B cell (primary cell): ENCODE measurements around the gene KCTD13. TPM values are rescaled to one million over a fixed set of nuclear protein-coding genes. Genes with fewer than 3 reads are reported as not detected.

Experiments used
- ATAC-seq: fragments of 200-7000 bp; cut with Tn5 transposase; one replicate; pipeline ENCODE4 v1.10.0; 2021; ENCODE audit warnings: low read depth, mild to moderate bottlenecking, moderate number of reproducible peaks, moderate library complexity
- CTCF ChIA-PET: fragments of 350-600 bp; sonication (Branson Sonifier 250); formaldehyde crosslinking; loops from one replicate; lab custom pipeline; 2021; ENCODE audit warnings: antibody characterized with exemption, inconsistent platforms; lab: Charles Lee
- POLR2A ChIA-PET: fragments of 350-600 bp; sonication (Branson Sonifier 250); formaldehyde crosslinking; loops from one replicate; lab custom pipeline; 2021; ENCODE audit warnings: antibody characterized with exemption; lab: Charles Lee
- DNase-seq: peaks from one replicate; pipeline ENCODE4 v3.0.0; 2013
- H2AFZ ChIP-seq: 2 replicates; pipeline ENCODE4 v1.6.1; 2012; ENCODE audit warnings: mild to moderate bottlenecking, low read depth, low read length; ENCODE audit not compliant: insufficient read depth, poor library complexity, severe bottlenecking
- H3K27ac ChIP-seq, 2 donors: 1 replicate in 1 of 2; 2 replicates in 1 of 2; pipeline ENCODE4 v1.5.1; 2012 to 2013; ENCODE audit warnings: low read length in 2 of 2, mild to moderate bottlenecking in 2 of 2, moderate library complexity in 1 of 2
- H3K27me3 ChIP-seq, 4 experiments: fragments of 200-600 bp in 1 of 4; sonication (generic) in 1 of 4; replicated peaks in 1 of 4; 1 replicate in 2 of 4; 2 replicates in 2 of 4; pipeline versions ENCODE4 v1.6.1 to v1.7.0; 2013 to 2016; ENCODE audit warnings: low read length in 3 of 4, mild to moderate bottlenecking in 2 of 4, mixed read lengths in 1 of 4, moderate library complexity in 1 of 4; ENCODE audit not compliant: insufficient read depth in 4 of 4, control insufficient read depth in 3 of 4; ENCODE audit errors: control extremely low read depth in 1 of 4
- H3K36me3 ChIP-seq, 2 experiments: replicated peaks in 1 of 2; 1 replicate in 1 of 2; 2 replicates in 1 of 2; pipeline versions ENCODE4 v1.6.1 to v1.7.1; 2013; ENCODE audit warnings: low read length in 1 of 2; ENCODE audit not compliant: insufficient read depth in 2 of 2, control insufficient read depth in 1 of 2; ENCODE audit errors: control extremely low read depth in 1 of 2, extremely low read depth in 1 of 2
- H3K4me1 ChIP-seq, 2 donors: fragments of 200-600 bp in 1 of 2; sonication (generic) in 1 of 2; 1 replicate in 1 of 2; 2 replicates in 1 of 2; pipeline versions ENCODE4 v1.5.1 to v1.6.1; 2013 to 2017; ENCODE audit warnings: low read length in 2 of 2; ENCODE audit not compliant: control insufficient read depth in 2 of 2, insufficient read depth in 2 of 2
- H3K4me2 ChIP-seq: replicated peaks from 2 replicates; pipeline ENCODE3; 2012; ENCODE audit warnings: mild to moderate bottlenecking, low read depth, low read length; ENCODE audit not compliant: poor library complexity, severe bottlenecking
- H3K4me3 ChIP-seq, 5 experiments: fragments of 200-600 bp in 1 of 5; sonication (generic) in 1 of 5; 1 replicate in 3 of 5; 2 replicates in 2 of 5; pipeline versions ENCODE4 v1.5.1 to v1.7.0; 2011 to 2016; ENCODE audit warnings: low read length in 4 of 5, mild to moderate bottlenecking in 4 of 5, low read depth in 2 of 5, control low read depth in 1 of 5, moderate library complexity in 1 of 5; ENCODE audit not compliant: insufficient read depth in 1 of 5; ENCODE audit errors: control extremely low read depth in 1 of 5, extremely low read depth in 1 of 5
- H3K79me2 ChIP-seq: fragments of 200-600 bp; sonication (generic); one replicate; pipeline ENCODE4 v1.6.0; 2016; ENCODE audit warnings: low read length; ENCODE audit not compliant: control insufficient read depth, insufficient read depth
- H3K9ac ChIP-seq: fragments of 200-600 bp; sonication (generic); 2 replicates; pipeline ENCODE4 v1.6.1; 2017; ENCODE audit warnings: mild to moderate bottlenecking, low read length, moderate library complexity
- H3K9me3 ChIP-seq, 3 donors: one replicate each; pipeline versions ENCODE4 v1.6.1 to v1.7.1; 2013; ENCODE audit warnings: low read length in 2 of 3; ENCODE audit not compliant: control insufficient read depth in 2 of 3, insufficient read depth in 1 of 3; ENCODE audit errors: control extremely low read depth in 1 of 3
- H4K20me1 ChIP-seq: 2 replicates; pipeline ENCODE4 v1.6.0; 2012; ENCODE audit warnings: mild to moderate bottlenecking, low read length; ENCODE audit not compliant: insufficient read depth, control insufficient read depth, poor library complexity, severe bottlenecking
- H3K27ac Mint-ChIP-seq: one replicate; pipeline ENCODE4 v1.8.0; 2021; ENCODE audit warnings: mixed read lengths
- H3K27me3 Mint-ChIP-seq: one replicate; pipeline ENCODE4 v1.8.0; 2021; ENCODE audit warnings: mixed read lengths
- H3K4me1 Mint-ChIP-seq: one replicate; pipeline ENCODE4 v1.8.0; 2021; ENCODE audit warnings: mixed read lengths
- H3K4me3 Mint-ChIP-seq: one replicate; pipeline ENCODE4 v1.8.0; 2021; ENCODE audit warnings: mixed read lengths
- H3K9me3 Mint-ChIP-seq: one replicate; pipeline ENCODE4 v1.8.0; 2022; ENCODE audit warnings: mixed read lengths; ENCODE audit not compliant: insufficient read depth
- CTCF ChIP-seq: fragments of 200-600 bp; IDR thresholded peaks from one replicate; pipeline ENCODE4 v1.8.0; 2022; ENCODE audit warnings: antibody characterized with exemption, mild to moderate bottlenecking
- EZH2 ChIP-seq: IDR thresholded peaks from 2 replicates; pipeline ENCODE4 v1.6.1; 2012; ENCODE audit warnings: borderline replicate concordance, low read depth, mild to moderate bottlenecking, moderate library complexity, low read length; ENCODE audit not compliant: insufficient read depth, poor library complexity, severe bottlenecking
- WGBS: methylation state at CpG from one replicate; pipeline ENCODE4 v1.1.5; 2013; ENCODE audit warnings: missing lambda C conversion rate; ENCODE audit not compliant: insufficient coverage; 5-methylcytosine and 5-hydroxymethylcytosine counted together
- intact Hi-C: fragments of 100-400 bp; cut with micrococcal nuclease; formaldehyde crosslinking; loops from one replicate; pipeline ENCODE4 v1.10.0; 2022
- polyA plus RNA-seq: library from polyadenylated mRNA; depleted of rRNA; stranded (reverse); fragments of >200 nt; gene quantifications from 2 replicates; pipeline ENCODE4 v1.2.3, GENCODE V29; 2012
- total RNA-seq, 2 donors: library from RNA; stranded (reverse); fragments of 120-200 nt in 1 of 2; gene quantifications; 1 replicate in 1 of 2; 2 replicates in 1 of 2; pipeline versions ENCODE4 v1.2.3 to v1.2.4, GENCODE V29; 2013 to 2022

The KCTD13 gene
- total and polyA plus RNA-seq, 2 donors (not counting 1 experiment from before 2014, with no cell fraction given): 61.5 to 74.3 TPM

DNA sequence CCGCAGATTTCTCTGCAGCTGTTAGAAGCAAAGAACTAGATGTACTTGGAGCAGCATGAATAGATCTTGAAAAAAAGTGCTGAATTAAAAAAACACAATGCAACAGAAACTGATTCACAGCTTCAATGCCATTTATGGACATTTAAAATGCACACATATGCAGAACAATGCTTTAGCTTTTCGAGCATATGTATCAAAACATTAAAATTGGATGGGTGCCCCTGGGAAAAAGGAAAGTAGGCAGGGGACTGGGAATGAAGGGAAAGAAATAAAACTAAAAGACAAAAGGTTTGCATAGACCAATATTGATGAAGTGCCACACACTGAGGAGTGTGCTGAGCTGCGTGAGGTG, 5.0 kb downstream of the KCTD13 start:
- no peak overlapping the region for H3K27ac Mint-ChIP-seq
- no peaks in the 10 kb centered on the region for H3K27me3 Mint-ChIP-seq
- no peak overlapping the region for H3K9ac ChIP-seq
- WGBS: 100% methylated on average over 3 of the region's 3 CpGs
- peaks cover 6 to 55% of the 10 kb centered on the region in 2 experiments for H3K36me3 ChIP-seq
- no peaks in the 10 kb centered on the region for H3K27me3 ChIP-seq
- H3K9me3 ChIP-seq: no peaks in the 10 kb centered on the region
- POLR2A ChIA-PET: no interaction called here
- no peak for DNase-seq
- H3K79me2 ChIP-seq: peaks cover 36% of the 10 kb centered on the region
- no peak overlapping the region for H3K27ac ChIP-seq
- H3K4me2 ChIP-seq: no peak overlapping the region
- TF ChIP-seq EZH2 (no peak), CTCF (no peak)
- intact Hi-C loops: loop anchor here (10.0 kb wide), 1 partner anchor 326 kb away; no protein-coding TSS in a partner anchor
- H3K4me3 ChIP-seq: no peak overlapping the region
- H3K4me1 ChIP-seq: peaks cover 7 to 10% of the 10 kb centered on the region in 2 donors
- H2AFZ ChIP-seq: no peak overlapping the region
- CTCF ChIA-PET: interaction anchor here (0.9 kb wide), 1 partner anchor 73 kb away, joined by 3 read pairs; no protein-coding TSS in a partner anchor
- no peaks in the 10 kb centered on the region for H3K9me3 Mint-ChIP-seq
- no peak overlapping the region for H3K4me3 Mint-ChIP-seq
- peaks cover 26% of the 10 kb centered on the region for H4K20me1 ChIP-seq
- H3K4me1 Mint-ChIP-seq: peaks cover 12% of the 10 kb centered on the region
- no peak for ATAC-seq

- no peak for ATAC-seq
- no peak overlapping the region for H3K27ac Mint-ChIP-seq
Observed at GRCh38 chr16:29920288-29921033, 5.6 kb downstream of the KCTD13 start.

More at GRCh38 chr16:29920288-29921033, 5.6 kb downstream of the KCTD13 start:
- DNase-seq: no peak
- H3K79me2 ChIP-seq: peaks cover 31% of the 10 kb centered on the region
- no peak overlapping the region for H3K4me3 ChIP-seq
- no peaks in the 10 kb centered on the region for H3K9me3 Mint-ChIP-seq
- no peaks in the 10 kb centered on the region for H3K27me3 Mint-ChIP-seq
- intact Hi-C loops: loop anchor here (10.0 kb wide), 1 partner anchor 326 kb away; no protein-coding TSS in a partner anchor
- no peak overlapping the region for H3K27ac ChIP-seq
- no peaks in the 10 kb centered on the region for H3K9me3 ChIP-seq
- CTCF ChIA-PET: no interaction called here
- H3K4me2 ChIP-seq: no peak overlapping the region
- 100% methylated on average over 2 of the region's 6 CpGs for WGBS
- H3K4me3 Mint-ChIP-seq: no peak overlapping the region
- H4K20me1 ChIP-seq: peaks cover 22% of the 10 kb centered on the region
- H2AFZ ChIP-seq: no peak overlapping the region
- peaks cover 12% of the 10 kb centered on the region for H3K4me1 Mint-ChIP-seq
- H3K4me1 ChIP-seq: peaks cover 7 to 10% of the 10 kb centered on the region in 2 donors
- TF ChIP-seq CTCF (no peak), EZH2 (no peak)
- POLR2A ChIA-PET: no interaction called here
- H3K27me3 ChIP-seq: no peaks in the 10 kb centered on the region
- H3K9ac ChIP-seq: no peak overlapping the region
- H3K36me3 ChIP-seq: peaks cover 6 to 55% of the 10 kb centered on the region in 2 experiments
